Activated CD8-positive, alpha-beta T cell treated with anti-CD3 and anti-CD28 coated beads for 36 hours (primary cell): Measurements from ENCODE around the gene CYBA. TPM values are rescaled to one million over a fixed set of nuclear protein-coding genes. Genes with fewer than 3 reads are reported as not detected.

Experiments
- ATAC-seq: fragments of 200-7000 bp; cut with Tn5 transposase; one replicate; pipeline ENCODE4 v1.10.0; 2021; ENCODE audit warnings: mild to moderate bottlenecking, moderate library complexity
- CTCF ChIA-PET: fragments of 350-600 bp; sonication (Branson Sonifier 250); formaldehyde crosslinking; loops from one replicate; lab custom pipeline; 2021; ENCODE audit warnings: antibody characterized with exemption; lab: Charles Lee
- POLR2A ChIA-PET: fragments of 350-600 bp; sonication (Branson Sonifier 250); formaldehyde crosslinking; loops from one replicate; lab custom pipeline; 2021; ENCODE audit warnings: antibody characterized with exemption; lab: Charles Lee
- DNase-seq: peaks from one replicate; pipeline ENCODE4 v3.0.0-alpha.2; 2020
- H3K27ac Mint-ChIP-seq: one replicate; pipeline ENCODE4 v1.8.0; 2021; ENCODE audit warnings: mild to moderate bottlenecking, mixed read lengths
- H3K27me3 Mint-ChIP-seq: one replicate; pipeline ENCODE4 v1.8.0; 2021; ENCODE audit warnings: mixed read lengths
- H3K36me3 Mint-ChIP-seq: one replicate; pipeline ENCODE4 v1.8.0; 2021; ENCODE audit warnings: low read depth, mixed read lengths
- H3K4me1 Mint-ChIP-seq: one replicate; pipeline ENCODE4 v1.8.0; 2021; ENCODE audit warnings: low read depth, mixed read lengths
- H3K4me3 Mint-ChIP-seq: one replicate; pipeline ENCODE4 v1.8.0; 2021; ENCODE audit warnings: mild to moderate bottlenecking, moderate library complexity, mixed read lengths
- H3K9me3 Mint-ChIP-seq: one replicate; pipeline ENCODE4 v1.8.0; 2021; ENCODE audit warnings: mixed read lengths
- CTCF ChIP-seq: fragments of 200-600 bp; IDR thresholded peaks from one replicate; pipeline ENCODE4 v1.8.0; 2022; ENCODE audit warnings: antibody characterized with exemption, mild to moderate bottlenecking
- intact Hi-C: fragments of 100-400 bp; cut with micrococcal nuclease; formaldehyde crosslinking; loops from one replicate; pipeline ENCODE4 v1.10.0; 2022
- total RNA-seq, 2 experiments: library from RNA; stranded (reverse); gene quantifications; one replicate each; pipeline ENCODE4 v1.2.3, GENCODE V29; 2021

Gene CYBA
- total RNA-seq, 2 experiments from 2014 or later, result 230 to 236 TPM

GRCh38 chr16:88645941-88646340 lies 4.9 kb downstream of the CYBA start:
- Mint-ChIP-seq H3K4me1 (peaks cover 17% of the 10 kb centered on the region), H3K27me3 (no peaks in the 10 kb centered on the region), H3K27ac (no peak overlapping the region), H3K9me3 (no peaks in the 10 kb centered on the region), H3K4me3 (no peak overlapping the region), H3K36me3 (peaks cover 29% of the 10 kb centered on the region)
- ChIA-PET CTCF (interaction anchor here (1.2 kb wide), 1 partner anchor 16 kb away, joined by 3 read pairs; no protein-coding TSS in a partner anchor), POLR2A (interaction anchor here (0.6 to 5.5 kb wide), 3 partner anchors 9 to 161 kb away, joined by 3 to 28 read pairs (median 3); no protein-coding TSS in a partner anchor)
- intact Hi-C loops, result no loop called here
- TF ChIP-seq CTCF, result no peak
- ATAC-seq (no peak), DNase-seq (no peak)

GRCh38 chr16:88645455-88645854 lies 5.4 kb downstream of the CYBA start:
- no peak for ATAC-seq
- TF ChIP-seq CTCF, result no peak
- no peak overlapping the region for H3K4me3 Mint-ChIP-seq
- H3K9me3 Mint-ChIP-seq, result no peaks in the 10 kb centered on the region
- peaks cover under 1% of the 10 kb centered on the region for H3K27me3 Mint-ChIP-seq
- peaks cover 29% of the 10 kb centered on the region for H3K36me3 Mint-ChIP-seq
- intact Hi-C loops, result no loop called here
- no peak for DNase-seq
- ChIA-PET CTCF (no interaction called here), POLR2A (no interaction called here)
- no peak overlapping the region for H3K27ac Mint-ChIP-seq
- H3K4me1 Mint-ChIP-seq, result peaks cover 17% of the 10 kb centered on the region

- CTCF ChIA-PET, result no interaction called here
- ATAC-seq, result no peak
- intact Hi-C loops, result no loop called here
- Mint-ChIP-seq H3K27ac (no peak overlapping the region), H3K4me1 (peaks cover 14% of the 10 kb centered on the region), H3K27me3 (peaks cover 14% of the 10 kb centered on the region), H3K9me3 (no peaks in the 10 kb centered on the region), H3K4me3 (no peak overlapping the region), H3K36me3 (peaks cover 20% of the 10 kb centered on the region)
- TF ChIP-seq CTCF, result no peak
- POLR2A ChIA-PET, result interaction anchor here (1.2 to 1.5 kb wide), 2 partner anchors 11 to 24 kb away, joined by 3 read pairs; no protein-coding TSS in a partner anchor
- DNase-seq, result no peak
Measured at GRCh38 chr16:88643644-88643932, 7.3 kb downstream of the CYBA start.

- Mint-ChIP-seq H3K36me3 (peaks cover 20% of the 10 kb centered on the region), H3K27ac (no peak overlapping the region), H3K4me3 (no peak overlapping the region), H3K4me1 (peaks cover 17% of the 10 kb centered on the region), H3K27me3 (peaks cover 14% of the 10 kb centered on the region), H3K9me3 (no peaks in the 10 kb centered on the region)
- ATAC-seq, result no peak
- ChIA-PET CTCF (no interaction called here), POLR2A (interaction anchor here (1.2 to 2.0 kb wide), 3 partner anchors 10 to 23 kb away, joined by 3 to 4 read pairs (median 3); no protein-coding TSS in a partner anchor)
- intact Hi-C loops, result no loop called here
- no peak for DNase-seq
- no peak for TF ChIP-seq CTCF
Measured at GRCh38 chr16:88642881-88643643, 7.8 kb downstream of the CYBA start.

- ATAC-seq (no peak), DNase-seq (no peak)
- H3K4me1 Mint-ChIP-seq, result peaks cover 34% of the 10 kb centered on the region
- no peak overlapping the region for H3K27ac Mint-ChIP-seq
- POLR2A ChIA-PET, result interaction anchor here (0.8 kb wide), 1 partner anchor 9 kb away, joined by 3 read pairs; no protein-coding TSS in a partner anchor
- intact Hi-C loops, result no loop called here
- no peaks in the 10 kb centered on the region for H3K9me3 Mint-ChIP-seq
- CTCF ChIA-PET, result no interaction called here
- no peak for TF ChIP-seq CTCF
- peaks cover 20% of the 10 kb centered on the region for H3K27me3 Mint-ChIP-seq
- H3K4me3 Mint-ChIP-seq, result no peak overlapping the region
- H3K36me3 Mint-ChIP-seq, result peaks cover 22% of the 10 kb centered on the region
Measured at GRCh38 chr16:88640498-88641247, 10.2 kb downstream of the CYBA start.
